ENCODE measurements around the gene MAPKAPK3. TPM values are rescaled to one million over a fixed set of nuclear protein-coding genes. Genes with fewer than 3 reads are reported as not detected.

Gene MAPKAPK3
- total RNA-seq, 1 donor = 55.2 TPM

GRCh38 chr3:50696276-50696675 lies 79.3 kb downstream of the MAPKAPK3 start:
- TF ChIP-seq CTCF (IDR thresholded peaks at IDR 0.05; ENCODE audit: insufficient read depth, low read length) = no peak
- no peak overlapping the region for H3K4me3 ChIP-seq (ENCODE audit: low read depth, low read length)
- DNase-seq (ENCODE audit: low read depth) = no peak

GRCh38 chr3:50698269-50698668 lies 81.3 kb downstream of the MAPKAPK3 start:
- no peak for DNase-seq (ENCODE audit: low read depth)
- H3K4me3 ChIP-seq (ENCODE audit: low read depth, low read length) = no peak overlapping the region
- TF ChIP-seq CTCF (IDR thresholded peaks at IDR 0.05; ENCODE audit: insufficient read depth, low read length) = no peak

Small RNA genes lying within 50 kb of the gene (small RNA-seq; reads per million reads assigned to genes)
- gene MIR4787 = 0.32 reads per million
- gene PPIAP69 = not detected

Other genes with a start within 250 kb of the MAPKAPK3 start
- not detected in 2 replicates for gene CACNA2D2, start 113.5 kb upstream of the MAPKAPK3 start, total RNA-seq (ENCODE audit: low replicate concordance)
- gene C3orf18, start 49.4 kb upstream of the MAPKAPK3 start, total RNA-seq (ENCODE audit: low replicate concordance) = 13.3 and 16.4 TPM in 2 replicates
- gene HEMK1, start 47.6 kb upstream of the MAPKAPK3 start, total RNA-seq (ENCODE audit: low replicate concordance) = 5.0 and 14.4 TPM in 2 replicates
- gene CISH, start 5.4 kb upstream of the MAPKAPK3 start, total RNA-seq (ENCODE audit: low replicate concordance) = 0.98 and 1.4 TPM in 2 replicates
- 0.36 and 0.41 TPM in 2 replicates for gene DOCK3, start 57.8 kb downstream of the MAPKAPK3 start, total RNA-seq (ENCODE audit: low replicate concordance)

Measured in fibroblast of the aortic adventitia (primary cell).